Vagina (tissue), 2 donors: ENCODE measurements around the gene LCE2B.

ENCODE experiments used
- POLR2AphosphoS5 ChIP-seq, 2 donors: sonication (generic); formaldehyde crosslinking; IDR thresholded peaks; one replicate each; pipeline ENCODE4 v1.9.0; 2017; ENCODE audit warnings: antibody characterized with exemption in 2 of 2, mild to moderate bottlenecking in 2 of 2, low read depth in 1 of 2; ENCODE audit not compliant: insufficient read depth in 1 of 2
- TF ChIP-seq, protein P1 (sequence below), 3 experiments: fragments of 450-650 bp in 2 of 3; fragments of 200-600 bp in 1 of 3; sonication (generic) in 1 of 3; IDR thresholded peaks; one replicate each; pipeline ENCODE4 v1.5.1; 2017 to 2019; ENCODE audit warnings: antibody characterized with exemption in 3 of 3, mild to moderate bottlenecking in 2 of 3, moderate library complexity in 2 of 3

DNA sequence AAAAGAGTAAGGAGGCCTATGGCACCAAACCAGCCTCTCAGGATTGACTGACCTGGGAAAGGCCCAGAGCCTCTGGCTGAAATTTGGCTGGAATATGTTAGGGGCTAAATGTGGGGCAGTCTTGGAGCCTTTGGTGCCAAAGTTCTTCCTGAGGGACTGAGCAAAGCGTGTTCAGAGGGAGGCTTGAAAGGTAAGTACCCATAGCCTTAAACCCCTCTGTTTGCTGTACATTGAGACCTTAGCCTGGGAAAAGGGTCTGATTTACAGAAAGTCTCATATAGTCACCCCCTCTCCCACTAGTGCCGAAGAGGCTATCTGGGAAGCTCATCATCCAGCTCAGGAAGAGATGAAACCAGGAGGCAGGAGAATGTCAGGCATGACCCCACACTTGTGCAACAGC, 21.9 kb downstream of the LCE2B start, which contains the start of gene LCE4A:
- TF ChIP-seq POLR2AphosphoS5 (IDR thresholded peaks at IDR 0.05; ENCODE audit: insufficient read depth in 1 of 2, low read depth in 1 of 2): no peak
- TF ChIP-seq, protein P1, sequence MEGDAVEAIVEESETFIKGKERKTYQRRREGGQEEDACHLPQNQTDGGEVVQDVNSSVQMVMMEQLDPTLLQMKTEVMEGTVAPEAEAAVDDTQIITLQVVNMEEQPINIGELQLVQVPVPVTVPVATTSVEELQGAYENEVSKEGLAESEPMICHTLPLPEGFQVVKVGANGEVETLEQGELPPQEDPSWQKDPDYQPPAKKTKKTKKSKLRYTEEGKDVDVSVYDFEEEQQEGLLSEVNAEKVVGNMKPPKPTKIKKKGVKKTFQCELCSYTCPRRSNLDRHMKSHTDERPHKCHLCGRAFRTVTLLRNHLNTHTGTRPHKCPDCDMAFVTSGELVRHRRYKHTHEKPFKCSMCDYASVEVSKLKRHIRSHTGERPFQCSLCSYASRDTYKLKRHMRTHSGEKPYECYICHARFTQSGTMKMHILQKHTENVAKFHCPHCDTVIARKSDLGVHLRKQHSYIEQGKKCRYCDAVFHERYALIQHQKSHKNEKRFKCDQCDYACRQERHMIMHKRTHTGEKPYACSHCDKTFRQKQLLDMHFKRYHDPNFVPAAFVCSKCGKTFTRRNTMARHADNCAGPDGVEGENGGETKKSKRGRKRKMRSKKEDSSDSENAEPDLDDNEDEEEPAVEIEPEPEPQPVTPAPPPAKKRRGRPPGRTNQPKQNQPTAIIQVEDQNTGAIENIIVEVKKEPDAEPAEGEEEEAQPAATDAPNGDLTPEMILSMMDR (IDR thresholded peaks at IDR 0.05): no peak
